ENCODE results near the gene DPCD.

The DPCD gene

GRCh38 chr10:101575580-101576210, 12.4 kb upstream of the DPCD start:
- ChIA-PET CTCF (interaction anchor here (1.0 to 2.1 kb wide), 2 partner anchors 124 to 362 kb away, joined by 3 to 10 read pairs; no protein-coding TSS in a partner anchor), POLR2A (ENCODE audit: low non-redundant PET) (no interaction called here)
- DNase-seq (ENCODE audit: low spot score) = no peak
- H3K27ac ChIP-seq = no peak overlapping the region
- TF ChIP-seq, protein P1, sequence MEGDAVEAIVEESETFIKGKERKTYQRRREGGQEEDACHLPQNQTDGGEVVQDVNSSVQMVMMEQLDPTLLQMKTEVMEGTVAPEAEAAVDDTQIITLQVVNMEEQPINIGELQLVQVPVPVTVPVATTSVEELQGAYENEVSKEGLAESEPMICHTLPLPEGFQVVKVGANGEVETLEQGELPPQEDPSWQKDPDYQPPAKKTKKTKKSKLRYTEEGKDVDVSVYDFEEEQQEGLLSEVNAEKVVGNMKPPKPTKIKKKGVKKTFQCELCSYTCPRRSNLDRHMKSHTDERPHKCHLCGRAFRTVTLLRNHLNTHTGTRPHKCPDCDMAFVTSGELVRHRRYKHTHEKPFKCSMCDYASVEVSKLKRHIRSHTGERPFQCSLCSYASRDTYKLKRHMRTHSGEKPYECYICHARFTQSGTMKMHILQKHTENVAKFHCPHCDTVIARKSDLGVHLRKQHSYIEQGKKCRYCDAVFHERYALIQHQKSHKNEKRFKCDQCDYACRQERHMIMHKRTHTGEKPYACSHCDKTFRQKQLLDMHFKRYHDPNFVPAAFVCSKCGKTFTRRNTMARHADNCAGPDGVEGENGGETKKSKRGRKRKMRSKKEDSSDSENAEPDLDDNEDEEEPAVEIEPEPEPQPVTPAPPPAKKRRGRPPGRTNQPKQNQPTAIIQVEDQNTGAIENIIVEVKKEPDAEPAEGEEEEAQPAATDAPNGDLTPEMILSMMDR (conservative IDR thresholded peaks at IDR 0.05; ENCODE audit: low read depth) = no peak

- CTCF ChIA-PET = interaction anchor here (0.6 to 2.1 kb wide), 3 partner anchors 124 to 574 kb away, joined by 3 to 10 read pairs (median 3); no protein-coding TSS in a partner anchor
- H3K27ac ChIP-seq = no peak overlapping the region
- TF ChIP-seq, protein P1 (conservative IDR thresholded peaks at IDR 0.05; ENCODE audit: low read depth) = no peak
- DNase-seq (ENCODE audit: low spot score) = no peak
- POLR2A ChIA-PET (ENCODE audit: low non-redundant PET) = interaction anchor here (0.7 kb wide), 1 partner anchor 9 kb away, joined by 4 read pairs; no protein-coding TSS in a partner anchor
Observed at GRCh38 chr10:101576211-101576863, 11.8 kb upstream of the DPCD start.

GRCh38 chr10:101577121-101577871, 10.8 kb upstream of the DPCD start:
- TF ChIP-seq, protein P1 (conservative IDR thresholded peaks at IDR 0.05; ENCODE audit: low read depth) = no peak
- no peak overlapping the region for H3K27ac ChIP-seq
- ChIA-PET CTCF (interaction anchor here (0.6 to 2.1 kb wide), 2 partner anchors 363 to 575 kb away, joined by 3 to 10 read pairs; no protein-coding TSS in a partner anchor), POLR2A (ENCODE audit: low non-redundant PET) (interaction anchor here (0.7 kb wide), 1 partner anchor 9 kb away, joined by 4 read pairs; no protein-coding TSS in a partner anchor)
- DNase-seq (ENCODE audit: low spot score) = no peak

- no peak for DNase-seq (ENCODE audit: low spot score)
- TF ChIP-seq, protein P1 (conservative IDR thresholded peaks at IDR 0.05; ENCODE audit: low read depth) = no peak
- POLR2A ChIA-PET (ENCODE audit: low non-redundant PET) = interaction anchor here (1.0 kb wide), 1 partner anchor 10 kb away, joined by 3 read pairs; the partner anchor contains the start of genes DPCD and POLL
- CTCF ChIA-PET = interaction anchor here (0.6 kb wide), 1 partner anchor 211 kb away, joined by 3 read pairs; no protein-coding TSS in a partner anchor
- H3K27ac ChIP-seq = no peak overlapping the region
Observed at GRCh38 chr10:101578192-101578591, 9.9 kb upstream of the DPCD start.

DNA sequence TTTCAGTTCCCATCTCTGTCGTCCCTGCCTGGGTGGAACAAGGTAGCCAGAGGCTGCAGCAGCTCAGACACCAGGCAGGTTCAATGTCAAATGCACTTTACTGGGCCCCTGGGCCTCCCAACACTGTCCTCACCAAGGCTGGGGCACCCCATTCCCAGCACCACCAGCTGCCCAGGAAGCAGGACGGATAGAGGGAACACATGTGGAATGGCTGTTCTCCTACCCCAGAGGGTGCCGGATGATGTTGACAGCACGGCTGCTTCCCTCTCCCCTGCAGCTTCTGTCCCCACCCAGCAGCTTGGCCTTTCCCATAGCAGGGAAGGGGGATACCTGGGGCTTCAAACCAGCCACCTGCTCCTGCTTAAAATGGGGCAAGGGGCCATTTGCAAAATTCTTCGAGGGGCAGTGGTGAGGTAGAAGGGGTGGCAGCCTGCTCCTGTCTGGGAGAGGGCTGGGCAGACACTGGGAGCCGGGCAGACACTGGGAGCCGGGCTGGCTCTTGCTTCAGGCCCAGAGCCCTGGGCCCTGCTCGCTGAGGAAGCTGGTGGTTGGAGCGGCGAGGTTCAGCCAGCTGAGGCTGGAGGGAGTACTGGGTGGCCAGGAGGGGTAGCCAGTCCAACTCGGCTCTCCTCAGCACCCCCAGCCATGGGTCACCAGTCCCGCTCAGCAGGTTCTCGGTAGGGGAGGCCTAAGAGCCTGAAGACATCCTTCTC, 9.2 kb upstream of the DPCD start:
- POLR2A ChIA-PET (ENCODE audit: low non-redundant PET) = interaction anchor here (1.0 kb wide), 1 partner anchor 9 kb away, joined by 3 read pairs; the partner anchor contains the start of genes DPCD and POLL
- H3K27ac ChIP-seq = no peak overlapping the region
- no peak for DNase-seq (ENCODE audit: low spot score)
- TF ChIP-seq, protein P1 (conservative IDR thresholded peaks at IDR 0.05; ENCODE audit: low read depth) = no peak
- CTCF ChIA-PET = interaction anchor here (0.6 kb wide), 1 partner anchor 505 kb away, joined by 4 read pairs; no protein-coding TSS in a partner anchor

Measured in RWPE1 (cell line).